OCI-LY3 (cell line): Measurements from ENCODE around the gene EZH2.

Experiments used
- CTCF ChIP-seq: fragments of 200-600, 300-600 bp; sonication (generic); IDR thresholded peaks from 2 replicates; pipeline ENCODE4 v1.5.1; 2014; ENCODE audit warnings: antibody characterized with exemption, low read length, low read depth
- EZH2phosphoT487 ChIP-seq: fragments of 200-600 bp; shearing (Covaris generic); IDR thresholded peaks from 2 replicates; pipeline ENCODE4 v1.6.1; 2018; ENCODE audit warnings: antibody characterized with exemption, mixed run types, low read depth

- TF ChIP-seq CTCF, result no peak
- no peak for TF ChIP-seq EZH2phosphoT487
These were observed 79.5 kb downstream of the EZH2 start for GRCh38 chr7:148804343-148805235.
